Measurements from ENCODE around the gene LENEP. TPM values are rescaled to one million over a fixed set of nuclear protein-coding genes. Genes with fewer than 3 reads are reported as not detected.

LENEP gene
- polyA plus RNA-seq, 2 of the 4 experiments (the other 2 are of a cell fraction), result not detected

DNA sequence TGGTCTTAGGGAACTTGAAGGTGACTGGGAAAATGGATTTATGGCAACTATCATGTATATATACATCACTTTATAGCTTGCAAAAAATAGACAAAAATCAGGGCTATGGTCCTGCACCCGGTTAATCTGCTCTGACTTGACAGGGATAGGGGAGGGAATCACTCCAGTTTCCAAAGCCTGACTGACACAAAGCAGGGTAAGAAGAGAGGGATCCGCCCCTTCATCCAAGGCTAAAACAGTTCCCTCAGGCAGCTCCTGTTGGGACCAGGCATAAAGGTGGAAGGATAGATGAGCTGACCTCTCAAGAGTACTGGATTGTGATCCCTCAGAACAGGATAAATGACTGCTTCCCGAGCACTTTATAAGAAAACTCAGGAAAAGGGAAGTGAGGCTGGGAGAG lies 38.8 kb upstream of the LENEP start:
- H3K4me2 ChIP-seq, result no peak overlapping the region
- POLR2A ChIA-PET, result interaction anchor here (1.0 to 2.4 kb wide), 3 partner anchors 17 to 63 kb away, joined by 3 to 26 read pairs (median 10); partner anchors contain the start of genes CKS1B and SHC1
- no peak for FAIRE-seq
- H3K9me3 ChIP-seq, result no peaks in the 10 kb centered on the region
- H3K4me3 ChIP-seq, result no peak overlapping the region
- no peak for TF ChIP-seq RFX5 (IDR thresholded peaks at IDR 0.05)
- no peak for TF ChIP-seq EHF (CRISPR knock-in tag; IDR thresholded peaks at IDR 0.05)
- TF ChIP-seq, protein P1, sequence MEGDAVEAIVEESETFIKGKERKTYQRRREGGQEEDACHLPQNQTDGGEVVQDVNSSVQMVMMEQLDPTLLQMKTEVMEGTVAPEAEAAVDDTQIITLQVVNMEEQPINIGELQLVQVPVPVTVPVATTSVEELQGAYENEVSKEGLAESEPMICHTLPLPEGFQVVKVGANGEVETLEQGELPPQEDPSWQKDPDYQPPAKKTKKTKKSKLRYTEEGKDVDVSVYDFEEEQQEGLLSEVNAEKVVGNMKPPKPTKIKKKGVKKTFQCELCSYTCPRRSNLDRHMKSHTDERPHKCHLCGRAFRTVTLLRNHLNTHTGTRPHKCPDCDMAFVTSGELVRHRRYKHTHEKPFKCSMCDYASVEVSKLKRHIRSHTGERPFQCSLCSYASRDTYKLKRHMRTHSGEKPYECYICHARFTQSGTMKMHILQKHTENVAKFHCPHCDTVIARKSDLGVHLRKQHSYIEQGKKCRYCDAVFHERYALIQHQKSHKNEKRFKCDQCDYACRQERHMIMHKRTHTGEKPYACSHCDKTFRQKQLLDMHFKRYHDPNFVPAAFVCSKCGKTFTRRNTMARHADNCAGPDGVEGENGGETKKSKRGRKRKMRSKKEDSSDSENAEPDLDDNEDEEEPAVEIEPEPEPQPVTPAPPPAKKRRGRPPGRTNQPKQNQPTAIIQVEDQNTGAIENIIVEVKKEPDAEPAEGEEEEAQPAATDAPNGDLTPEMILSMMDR (IDR thresholded peaks at IDR 0.05), result no peak
- TF ChIP-seq BHLHE40 (IDR thresholded peaks at IDR 0.05; ENCODE audit: low read depth, low read length), result no peak
- WGBS (ENCODE audit: missing lambda C conversion rate), result 54% methylated on average over 3 of the region's 3 CpGs
- no peak for DNase-seq (ENCODE audit: low read depth in 1 of 2, low spot score in 1 of 2)
- CTCF ChIA-PET, result interaction anchor here (0.9 to 2.4 kb wide), 3 partner anchors 18 to 395 kb away, joined by 3 to 13 read pairs (median 4); partner anchors contain the start of gene PMVK
- ATAC-seq, result no peak
- H3K27ac ChIP-seq, result no peak overlapping the region
- H3K4me1 ChIP-seq, result peaks cover 20% of the 10 kb centered on the region

DNA sequence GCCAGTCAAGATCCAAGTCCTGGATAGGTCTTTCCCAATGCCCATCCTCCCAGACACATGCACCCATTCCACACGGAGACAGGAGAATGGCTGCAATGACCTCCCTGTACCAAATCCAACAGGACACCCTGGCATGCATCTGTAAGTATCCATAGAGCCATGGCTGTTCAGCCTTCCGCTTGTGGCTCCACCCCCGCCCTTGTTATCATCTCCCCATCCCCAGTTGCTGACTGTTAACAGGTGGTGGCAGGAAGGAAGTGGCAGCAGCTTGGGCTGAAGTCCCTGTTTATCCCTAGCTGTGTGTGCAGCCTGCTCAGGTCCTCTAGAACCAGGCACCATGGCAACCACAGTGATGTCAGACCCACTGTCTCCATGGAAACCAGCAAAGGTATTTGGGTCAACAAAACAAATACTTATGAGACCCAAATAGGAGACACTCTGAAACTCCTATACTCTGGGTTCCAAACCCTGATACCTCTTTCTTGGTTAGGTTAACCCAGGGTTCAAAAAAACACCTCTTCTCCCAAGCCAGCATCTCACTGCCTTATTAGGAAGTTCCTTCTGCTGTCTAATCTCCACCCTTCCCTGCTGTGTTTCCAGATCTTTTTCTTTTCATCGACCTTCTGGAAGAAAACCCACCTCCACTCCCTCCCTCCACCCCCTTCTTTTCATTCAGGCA lies 38.2 kb upstream of the LENEP start:
- peak overlapping the region; percentile 49 for H3K4me3 ChIP-seq
- peak overlapping the region; percentile 48 to 82; a peak in 5 of 6 replicates for H3K27ac ChIP-seq
- ATAC-seq, result peak; percentile 28 to 29; a peak in 4 of 6 replicates
- FAIRE-seq, result no peak
- no peaks in the 10 kb centered on the region for H3K9me3 ChIP-seq
- POLR2A ChIA-PET, result interaction anchor here (0.5 to 2.4 kb wide), 8 partner anchors 9 to 347 kb away, joined by 3 to 26 read pairs (median 4); partner anchors contain the start of genes CKS1B, LENEP, PMVK and SHC1
- WGBS (ENCODE audit: missing lambda C conversion rate), result 29% methylated on average over 4 of the region's 4 CpGs
- peak in 1 of 2 experiments; percentile 60 for DNase-seq (ENCODE audit: low read depth in 1 of 2, low spot score in 1 of 2)
- peak overlapping the region; percentile 93 for H3K4me2 ChIP-seq
- TF ChIP-seq, protein P2, sequence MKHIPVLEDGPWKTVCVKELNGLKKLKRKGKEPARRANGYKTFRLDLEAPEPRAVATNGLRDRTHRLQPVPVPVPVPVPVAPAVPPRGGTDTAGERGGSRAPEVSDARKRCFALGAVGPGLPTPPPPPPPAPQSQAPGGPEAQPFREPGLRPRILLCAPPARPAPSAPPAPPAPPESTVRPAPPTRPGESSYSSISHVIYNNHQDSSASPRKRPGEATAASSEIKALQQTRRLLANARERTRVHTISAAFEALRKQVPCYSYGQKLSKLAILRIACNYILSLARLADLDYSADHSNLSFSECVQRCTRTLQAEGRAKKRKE (CRISPR knock-in tag; IDR thresholded peaks at IDR 0.05; ENCODE audit: low read depth), result no peak
- H3K4me1 ChIP-seq, result peaks cover 21% of the 10 kb centered on the region
- CTCF ChIA-PET, result interaction anchor here (0.6 to 2.4 kb wide), 7 partner anchors 10 to 395 kb away, joined by 3 to 13 read pairs (median 4); partner anchors contain the start of gene PMVK

- CTCF ChIA-PET, result interaction anchor here (0.6 to 2.4 kb wide), 6 partner anchors 9 to 396 kb away, joined by 3 to 13 read pairs (median 4); partner anchors contain the start of gene PMVK
- FAIRE-seq, result no peak
- Histone ChIP-seq H3K4me2 (peak within 1 kb of the TSS; percentile 93), H3K27ac (peak within 1 kb of the TSS; percentile 49 to 82), H3K9me3 (no peaks in the 10 kb centered on the region), H3K4me3 (peak within 1 kb of the TSS; percentile 49), H3K4me1 (peaks cover 27% of the 10 kb centered on the region)
- under 1% methylated on average over 18 of the region's 18 CpGs for WGBS (ENCODE audit: missing lambda C conversion rate)
- TF ChIP-seq, protein P3, sequence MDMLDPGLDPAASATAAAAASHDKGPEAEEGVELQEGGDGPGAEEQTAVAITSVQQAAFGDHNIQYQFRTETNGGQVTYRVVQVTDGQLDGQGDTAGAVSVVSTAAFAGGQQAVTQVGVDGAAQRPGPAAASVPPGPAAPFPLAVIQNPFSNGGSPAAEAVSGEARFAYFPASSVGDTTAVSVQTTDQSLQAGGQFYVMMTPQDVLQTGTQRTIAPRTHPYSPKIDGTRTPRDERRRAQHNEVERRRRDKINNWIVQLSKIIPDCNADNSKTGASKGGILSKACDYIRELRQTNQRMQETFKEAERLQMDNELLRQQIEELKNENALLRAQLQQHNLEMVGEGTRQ (IDR thresholded peaks at IDR 0.05), result peak; percentile 74
- TF ChIP-seq, protein P1 (IDR thresholded peaks at IDR 0.05), result 0 out of 3 replicates have a peak, but pooled peaks have one; percentile 29
- peak; percentile 62; the same call in 1 of the 2 replicates for TF ChIP-seq KDM5A (IDR thresholded peaks at IDR 0.05)
- no peak; a peak in 1 of 5 replicates for TF ChIP-seq RAD21 (conservative IDR thresholded peaks at IDR 0.05 in 1 of 2, IDR thresholded peaks at IDR 0.05 in 1 of 2)
- TF ChIP-seq NPAS2 (CRISPR knock-in tag; IDR thresholded peaks at IDR 0.05; ENCODE audit: borderline replicate concordance), result no peak
- 0 out of 5 replicates have a peak, but pooled peaks of 1 of the 2 experiments have one; percentile 12 for TF ChIP-seq JUN (IDR thresholded peaks at IDR 0.05)
- no peak for TF ChIP-seq ESRRA (IDR thresholded peaks at IDR 0.05; ENCODE audit: borderline replicate concordance, low read length)
- ATAC-seq, result peak; percentile 83 to 90
- POLR2A ChIA-PET, result interaction anchor here (0.5 to 2.4 kb wide), 7 partner anchors 10 to 347 kb away, joined by 3 to 26 read pairs (median 5); partner anchors contain the start of genes CKS1B, LENEP, PMVK and SHC1
- DNase-seq (ENCODE audit: low read depth in 1 of 2, low spot score in 1 of 2), result peak; percentile 87 to 99
These were observed 37.5 kb upstream of the LENEP start, which contains the start of gene PBXIP1 for GRCh38 chr1:154955718-154956543. PBXIP1 (minus strand) TSS chr1:154956099; CDS start chr1:154953721, 2,378 bp downstream.

Data from A549 (cell line).